ENCODE data around the gene CCNT2.

The CCNT2 gene

DNA sequence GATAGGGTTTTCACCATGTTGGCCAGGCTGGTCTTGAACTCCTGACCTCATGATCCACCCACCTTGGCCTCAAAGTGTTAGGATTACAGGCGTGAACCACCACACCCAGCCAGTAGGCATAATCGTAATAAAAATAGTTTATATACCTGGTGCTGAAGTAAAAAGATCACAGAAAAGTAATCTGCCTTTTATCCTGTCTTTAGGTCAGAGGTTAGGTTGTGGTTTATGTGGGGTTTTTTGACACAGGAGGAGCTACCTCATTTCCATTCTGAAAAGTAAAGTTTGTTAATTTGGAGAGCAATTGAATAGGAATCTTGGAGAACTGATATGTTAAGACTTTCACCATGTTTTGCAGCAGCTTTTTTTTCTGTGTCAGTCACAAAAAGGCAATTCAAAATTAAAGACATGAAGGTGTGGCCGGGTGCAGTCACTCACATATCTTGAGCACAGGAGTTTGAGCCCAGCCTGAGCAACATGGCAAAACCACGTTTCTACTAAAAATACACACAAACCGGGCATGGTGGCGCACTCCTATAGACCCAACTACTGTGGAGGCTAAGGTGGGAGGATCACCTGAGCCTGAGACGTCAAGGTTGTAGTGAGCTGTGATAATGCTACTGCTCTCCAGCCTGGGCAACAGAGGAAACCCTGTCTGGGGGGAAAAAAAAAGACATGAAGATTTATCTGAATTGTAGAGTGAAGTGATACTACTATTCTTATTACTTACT lies 31.5 kb downstream of the CCNT2 start:
- TF ChIP-seq REST (IDR thresholded peaks at IDR 0.05; ENCODE audit: insufficient read depth in 1 of 2, low read depth in 2 of 2, low read length in 2 of 2) = no peak
- no peak for TF ChIP-seq POLR2AphosphoS5 (IDR thresholded peaks at IDR 0.05; ENCODE audit: low read depth, low read length)
- TF ChIP-seq SIN3A (IDR thresholded peaks at IDR 0.05; ENCODE audit: borderline replicate concordance, insufficient read depth, low read length) = no peak
- no peak for TF ChIP-seq TAF1 (IDR thresholded peaks at IDR 0.05; ENCODE audit: borderline replicate concordance, insufficient read depth, low read length)
- no peak for TF ChIP-seq FOXP2 (optimal IDR thresholded peaks at IDR 0.05; ENCODE audit: borderline replicate concordance, extremely low read depth, extremely low read length, insufficient read depth)

- TF ChIP-seq TAF1 (IDR thresholded peaks at IDR 0.05; ENCODE audit: borderline replicate concordance, insufficient read depth, low read length) = no peak
- no peak for TF ChIP-seq FOXP2 (optimal IDR thresholded peaks at IDR 0.05; ENCODE audit: borderline replicate concordance, extremely low read depth, extremely low read length, insufficient read depth)
- TF ChIP-seq POLR2AphosphoS5 (IDR thresholded peaks at IDR 0.05; ENCODE audit: low read depth, low read length) = no peak
- TF ChIP-seq SIN3A (IDR thresholded peaks at IDR 0.05; ENCODE audit: borderline replicate concordance, insufficient read depth, low read length) = no peak
- TF ChIP-seq REST (IDR thresholded peaks at IDR 0.05; ENCODE audit: insufficient read depth in 1 of 2, low read depth in 2 of 2, low read length in 2 of 2) = no peak
These were observed 32.3 kb downstream of the CCNT2 start for GRCh38 chr2:134950886-134951285.

DNA sequence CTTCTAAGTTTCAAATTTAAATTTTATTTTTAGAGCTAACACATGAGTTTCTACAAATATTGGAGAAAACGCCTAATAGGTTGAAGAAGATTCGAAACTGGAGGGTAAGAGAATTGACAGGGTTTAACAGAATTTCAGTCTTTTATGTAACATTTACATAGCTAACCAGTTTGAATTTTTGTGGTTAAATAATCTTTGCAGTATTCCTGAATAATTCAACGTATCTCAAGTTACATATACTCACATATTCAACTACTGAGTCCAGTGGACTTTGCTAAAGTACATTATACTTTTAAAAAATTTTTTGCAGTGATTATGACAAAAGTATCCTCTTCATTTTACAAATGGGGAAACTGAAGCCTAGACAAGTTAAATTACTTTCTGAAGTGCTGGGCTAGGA lies 34.0 kb downstream of the CCNT2 start:
- TF ChIP-seq SIN3A (IDR thresholded peaks at IDR 0.05; ENCODE audit: borderline replicate concordance, insufficient read depth, low read length) (no peak), TAF1 (IDR thresholded peaks at IDR 0.05; ENCODE audit: borderline replicate concordance, insufficient read depth, low read length) (no peak)

GRCh38 chr2:134954065-134954464 lies 35.4 kb downstream of the CCNT2 start:
- TF ChIP-seq REST (IDR thresholded peaks at IDR 0.05; ENCODE audit: insufficient read depth in 1 of 2, low read depth in 2 of 2, low read length in 2 of 2) = no peak
- no peak for TF ChIP-seq POLR2AphosphoS5 (IDR thresholded peaks at IDR 0.05; ENCODE audit: low read depth, low read length)
- no peak for TF ChIP-seq SIN3A (IDR thresholded peaks at IDR 0.05; ENCODE audit: borderline replicate concordance, insufficient read depth, low read length)
- TF ChIP-seq FOXP2 (optimal IDR thresholded peaks at IDR 0.05; ENCODE audit: borderline replicate concordance, extremely low read depth, extremely low read length, insufficient read depth) = no peak
- TF ChIP-seq TAF1 (IDR thresholded peaks at IDR 0.05; ENCODE audit: borderline replicate concordance, insufficient read depth, low read length) = no peak

GRCh38 chr2:134955744-134956143 lies 37.1 kb downstream of the CCNT2 start:
- TF ChIP-seq FOXP2 (optimal IDR thresholded peaks at IDR 0.05; ENCODE audit: borderline replicate concordance, extremely low read depth, extremely low read length, insufficient read depth) (no peak), TAF1 (IDR thresholded peaks at IDR 0.05; ENCODE audit: borderline replicate concordance, insufficient read depth, low read length) (no peak), POLR2AphosphoS5 (IDR thresholded peaks at IDR 0.05; ENCODE audit: low read depth, low read length) (no peak), SIN3A (IDR thresholded peaks at IDR 0.05; ENCODE audit: borderline replicate concordance, insufficient read depth, low read length) (no peak), REST (IDR thresholded peaks at IDR 0.05; ENCODE audit: insufficient read depth in 1 of 2, low read depth in 2 of 2, low read length in 2 of 2) (no peak)

Measured in PFSK-1 (cell line).